GM19463 (cell line): ENCODE data around the gene SND1.

ENCODE experiments used
- ATAC-seq: cut with Tn5 transposase; IDR thresholded peaks from one replicate; pipeline ENCODE4 v1.9.1; 2021; ENCODE audit warnings: mild to moderate bottlenecking, moderate library complexity; ENCODE audit not compliant: unreplicated experiment

SND1 gene

DNA sequence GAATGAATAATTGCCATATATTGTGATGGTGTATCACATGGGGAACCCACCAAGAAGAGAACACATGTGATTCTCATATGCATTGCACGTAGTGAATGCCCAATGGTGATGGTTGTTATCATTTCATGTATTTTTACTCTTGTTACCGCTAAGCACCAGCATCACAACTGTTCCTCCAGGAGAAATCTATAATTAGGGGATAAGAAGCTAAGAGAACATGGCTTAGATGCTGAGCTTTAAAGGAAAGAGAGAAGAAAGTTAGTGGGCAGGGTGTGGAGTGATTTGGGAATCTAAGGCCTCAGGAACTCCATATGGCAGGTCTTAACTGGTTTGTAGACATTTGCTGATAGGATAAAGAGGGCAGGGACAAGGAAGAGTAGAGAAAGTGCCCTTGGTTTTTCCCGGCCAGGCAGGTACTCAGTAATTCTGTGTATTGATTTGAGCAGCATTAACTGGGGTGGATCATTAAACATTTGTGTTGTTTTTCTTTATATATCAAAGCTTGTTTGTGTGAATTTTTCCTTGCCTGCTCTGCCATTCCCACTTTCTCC lies 233.3 kb downstream of the SND1 start:
- no peak for ATAC-seq

DNA sequence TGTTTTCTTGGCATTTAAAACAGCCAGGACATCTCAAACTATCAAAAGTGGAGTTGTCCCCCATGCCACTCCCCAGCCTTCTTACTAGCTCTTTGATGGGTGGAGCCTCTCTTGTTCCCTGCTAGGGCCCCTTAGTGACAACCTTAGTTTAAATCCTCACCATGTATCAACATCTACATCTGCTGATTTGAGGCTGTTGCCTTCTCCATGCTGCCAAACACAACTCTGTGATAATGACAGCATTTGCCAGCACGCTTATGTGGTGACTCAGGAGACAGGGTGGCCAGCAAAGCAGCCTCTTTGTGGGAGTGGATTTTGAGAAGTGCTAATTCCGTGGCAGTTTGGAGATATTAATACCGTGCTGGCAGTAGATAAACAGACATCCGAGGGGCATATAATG lies 233.8 kb downstream of the SND1 start:
- no peak for ATAC-seq

DNA sequence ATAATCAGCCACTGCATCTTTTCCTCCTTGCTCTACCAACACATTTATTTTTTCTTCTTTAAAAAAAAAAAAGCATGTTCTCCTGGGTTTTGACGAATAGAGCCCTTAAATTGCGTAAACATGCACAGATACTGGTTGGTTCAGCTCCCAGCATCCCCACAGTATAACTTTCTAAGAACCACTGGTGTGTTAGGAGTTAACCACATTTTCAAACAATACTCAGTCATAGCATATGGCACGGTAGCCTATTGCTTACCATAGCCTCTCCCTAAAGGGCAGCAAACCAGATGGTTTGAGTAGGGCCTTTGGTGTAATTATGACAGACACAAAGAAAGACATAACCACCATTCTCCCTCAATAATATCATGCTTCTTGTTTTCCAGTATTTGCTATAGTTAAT lies 234.3 kb downstream of the SND1 start:
- ATAC-seq: no peak

DNA sequence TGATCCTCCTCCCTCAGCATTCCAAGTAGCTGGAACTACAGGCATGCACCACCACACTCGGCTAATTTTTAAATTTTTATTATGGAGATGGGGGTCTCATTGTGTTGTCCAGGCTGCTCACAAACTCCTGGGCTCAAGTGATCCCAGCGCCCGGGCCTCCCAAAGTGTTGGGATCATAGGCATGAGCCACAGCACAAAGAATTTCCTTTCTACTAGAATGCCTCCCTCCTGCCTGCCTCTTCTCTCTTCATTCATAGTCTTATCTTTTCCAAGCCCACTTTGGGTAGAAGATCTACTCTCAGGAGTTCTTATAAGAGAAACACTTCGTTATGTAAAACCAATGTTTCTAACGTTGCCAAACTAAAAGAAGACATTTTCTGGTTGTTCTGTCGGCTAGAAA lies 235.1 kb downstream of the SND1 start:
- ATAC-seq: no peak

DNA sequence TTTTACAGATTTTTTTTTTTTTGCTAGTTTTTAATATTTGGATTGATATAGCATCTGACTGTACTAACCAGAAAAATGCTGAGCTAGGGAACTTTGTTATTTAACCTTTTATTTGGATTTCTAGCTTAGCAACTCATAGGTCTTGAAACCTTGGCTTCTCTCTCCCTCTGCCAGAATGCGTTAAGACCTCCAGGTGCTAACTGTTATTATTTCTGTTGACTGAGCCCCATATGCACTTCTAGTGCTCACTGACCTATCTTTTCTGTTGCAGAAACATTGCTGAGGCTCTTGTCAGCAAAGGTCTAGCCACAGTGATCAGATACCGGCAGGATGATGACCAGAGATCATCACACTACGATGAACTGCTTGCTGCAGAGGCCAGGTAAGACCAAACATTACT lies 235.6 kb downstream of the SND1 start:
- ATAC-seq: no peak

DNA sequence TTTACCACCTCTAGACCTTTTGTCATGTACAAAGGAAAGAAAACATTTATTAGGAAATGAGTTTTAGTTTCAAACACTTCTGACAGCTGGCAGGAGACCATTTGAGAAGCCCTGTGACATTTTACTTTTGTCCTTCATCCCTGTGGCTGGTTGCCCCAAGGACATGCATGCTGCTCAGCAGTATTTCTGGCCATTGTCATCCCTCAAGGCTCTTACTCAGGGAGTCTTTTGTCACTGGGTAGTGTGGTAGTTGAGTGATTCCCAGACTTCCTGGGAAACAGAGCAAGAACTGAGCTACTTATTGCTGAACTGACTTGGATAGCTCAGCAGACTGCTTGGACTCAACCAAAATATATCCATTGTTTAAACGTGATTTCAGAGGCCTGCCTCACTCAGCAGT lies 236.4 kb downstream of the SND1 start:
- no peak for ATAC-seq

DNA sequence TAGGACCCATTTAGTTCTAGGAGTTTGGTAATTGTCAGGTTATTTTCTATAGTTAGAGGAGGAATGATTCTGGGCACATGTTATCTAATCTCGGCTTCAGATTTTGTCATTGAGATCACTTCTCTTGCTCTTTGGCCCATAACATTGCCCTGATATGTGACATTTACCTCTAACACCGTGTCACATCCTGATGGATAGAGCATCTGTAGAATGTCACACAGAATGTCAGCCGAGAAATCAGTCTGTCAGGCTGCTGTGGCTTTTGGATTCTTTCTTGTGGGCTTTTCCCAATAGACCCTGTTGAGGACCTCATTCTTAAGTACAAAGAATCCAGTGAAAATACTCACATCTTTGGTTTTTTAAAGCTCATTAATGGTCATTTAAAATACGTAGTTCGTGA lies 236.8 kb downstream of the SND1 start:
- ATAC-seq: no peak

DNA sequence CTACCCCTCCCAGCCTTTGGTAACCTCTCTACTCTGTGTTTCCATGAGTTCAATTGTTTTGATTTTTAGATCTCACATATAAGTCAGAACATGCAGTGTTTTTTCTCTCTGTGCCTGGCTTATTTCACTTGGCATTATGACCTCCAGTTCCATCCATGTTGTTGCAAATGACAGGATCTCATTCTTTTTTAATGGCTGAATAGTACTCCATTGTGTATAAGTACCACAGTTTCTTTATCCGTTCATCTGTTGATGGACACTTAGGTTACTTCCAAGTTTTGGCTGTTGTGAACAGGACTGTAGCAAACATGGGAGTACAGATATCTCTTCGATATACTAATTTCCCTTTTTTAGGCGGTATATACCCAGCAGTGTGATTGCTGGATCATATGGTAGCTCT lies 237.7 kb downstream of the SND1 start:
- ATAC-seq: no peak

DNA sequence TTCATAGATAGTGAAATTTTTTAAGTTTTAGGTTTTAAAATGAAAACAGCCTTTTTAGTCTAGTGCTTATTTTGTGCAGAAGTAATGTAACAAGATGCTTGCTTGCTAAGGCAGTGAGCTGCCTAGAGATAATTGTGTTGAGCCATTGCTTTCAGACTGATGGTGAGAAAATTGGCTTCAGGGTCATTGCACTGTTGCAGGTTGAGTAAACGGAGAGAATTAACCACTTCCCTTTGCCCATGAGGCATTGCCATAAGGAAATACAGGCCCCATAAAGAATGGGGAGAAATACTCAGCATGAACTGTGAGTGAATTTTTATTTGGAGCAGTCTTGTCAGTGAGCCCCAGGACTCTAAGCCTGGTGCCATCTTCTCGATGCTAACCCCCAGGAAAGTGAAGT lies 238.7 kb downstream of the SND1 start:
- no peak for ATAC-seq

DNA sequence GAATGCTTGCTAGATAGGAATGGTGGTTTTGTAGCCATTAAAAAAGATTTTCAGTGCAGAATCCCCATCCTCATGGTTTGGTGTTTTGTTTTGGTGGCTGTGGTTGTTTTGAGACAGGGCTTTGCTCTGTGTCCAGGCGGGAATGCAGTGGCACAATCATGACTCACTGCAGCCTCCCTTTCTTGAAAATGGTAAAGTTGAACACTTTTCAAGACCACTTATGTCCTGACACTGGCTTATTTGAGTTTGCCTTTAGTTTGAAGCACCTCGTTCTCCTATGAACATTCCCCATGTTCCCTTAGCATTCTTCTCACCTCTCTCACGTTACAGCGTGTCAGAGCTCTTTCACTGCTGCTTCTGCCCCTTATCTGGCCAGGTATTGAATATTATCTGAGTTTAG lies 239.2 kb downstream of the SND1 start:
- no peak for ATAC-seq

DNA sequence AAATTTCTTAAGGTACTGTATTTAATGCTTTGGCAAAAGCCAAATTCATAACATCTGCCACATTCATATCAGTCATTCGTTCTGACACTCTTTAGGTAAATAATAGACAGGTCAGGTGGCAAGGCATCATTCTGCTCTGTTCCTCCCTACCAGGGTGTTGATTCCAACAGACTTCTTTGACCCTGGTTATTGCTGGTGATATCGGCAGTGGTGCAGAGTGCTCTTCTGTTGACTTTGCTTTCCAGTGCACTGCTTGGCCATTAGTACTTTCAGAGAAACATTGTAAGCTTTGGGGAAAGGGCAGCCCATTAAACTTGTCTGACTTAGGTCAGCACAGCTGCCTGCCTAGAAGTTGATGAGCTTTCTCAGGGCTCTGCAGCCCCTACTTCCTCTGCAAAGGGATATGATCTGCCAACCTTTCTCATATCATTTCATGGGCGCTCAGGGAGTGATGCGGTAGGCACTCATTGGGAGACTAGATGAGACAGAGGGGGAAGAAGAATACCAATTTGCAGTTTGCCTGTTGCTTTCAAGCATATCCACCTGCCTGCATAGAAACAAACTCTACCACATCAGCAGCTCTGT lies 240.0 kb downstream of the SND1 start:
- ATAC-seq: no peak

DNA sequence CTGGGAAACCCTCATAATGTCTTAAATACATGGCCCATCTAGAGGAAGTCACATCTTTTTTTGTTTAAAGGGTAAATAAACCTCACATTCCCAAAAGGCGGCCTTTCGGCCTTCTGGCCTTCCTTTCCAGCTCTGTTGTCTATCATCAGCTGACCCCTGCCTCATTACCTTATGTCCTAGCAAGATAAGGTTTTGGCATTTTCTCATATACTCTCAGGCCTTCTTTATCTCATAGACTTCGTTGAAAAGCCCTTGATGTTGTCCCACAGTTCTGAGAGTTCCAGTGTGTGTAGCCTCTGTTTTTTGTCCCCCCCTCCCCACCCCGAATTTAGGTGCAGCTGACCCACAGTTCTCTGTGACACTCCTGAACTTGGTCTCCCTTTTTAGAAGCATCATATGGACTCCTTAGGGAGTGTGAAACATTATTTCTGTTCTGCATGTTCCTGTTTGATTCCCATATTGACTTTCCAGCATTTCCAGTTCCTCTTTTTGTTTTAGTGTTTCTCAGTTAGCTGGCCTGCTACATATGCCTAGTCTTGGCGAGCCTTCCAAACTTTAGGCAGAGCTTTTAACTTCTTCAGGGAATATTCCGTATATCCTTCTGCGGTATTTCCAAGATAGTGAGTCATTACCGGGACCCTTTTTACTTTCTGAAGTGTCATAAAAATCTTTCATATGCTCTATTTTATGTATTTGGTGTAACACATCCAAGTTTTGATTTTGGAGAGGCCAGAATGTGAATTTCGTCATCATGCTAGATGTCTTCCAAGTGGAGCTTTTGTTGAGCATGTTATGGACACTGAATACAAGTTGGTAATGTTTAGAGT lies 240.7 kb downstream of the SND1 start:
- no peak for ATAC-seq

DNA sequence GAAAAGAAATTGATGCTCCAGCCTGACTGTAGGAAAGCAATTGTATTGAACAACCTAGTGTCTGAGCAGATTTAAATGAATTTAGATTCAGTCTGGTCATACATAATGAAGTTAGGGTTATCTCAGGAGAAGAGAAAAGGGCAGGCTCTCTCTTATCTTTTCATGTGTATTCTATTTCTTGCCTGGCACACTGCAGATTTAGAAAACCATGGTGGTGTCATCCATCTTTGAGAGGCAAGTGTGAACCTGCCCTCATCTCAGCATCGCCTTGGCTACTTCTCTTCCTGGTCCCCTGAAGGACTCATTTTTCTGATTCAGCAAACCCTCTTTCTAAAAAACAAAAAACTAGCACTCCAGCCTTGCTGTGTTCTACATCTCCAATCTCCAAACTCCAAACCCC lies 241.6 kb downstream of the SND1 start:
- no peak for ATAC-seq

DNA sequence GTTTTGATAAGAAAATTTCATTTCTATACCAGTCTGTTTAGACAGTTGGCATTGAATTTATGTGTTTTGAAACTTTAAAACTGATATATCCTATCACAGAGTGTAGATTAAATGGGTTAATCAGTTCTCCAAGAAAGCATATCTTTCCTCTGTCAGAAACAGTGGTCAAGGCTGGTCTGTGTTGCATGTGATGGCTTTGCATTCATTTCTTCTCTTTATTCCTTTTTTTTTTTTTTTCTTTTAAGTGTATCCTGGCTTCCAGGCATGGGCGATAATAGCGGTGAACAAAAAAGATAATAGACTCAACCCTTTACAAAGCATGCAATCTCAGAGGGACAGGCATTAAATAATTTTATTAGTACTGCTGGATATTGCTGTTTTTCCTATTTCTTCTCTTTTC lies 242.6 kb downstream of the SND1 start:
- ATAC-seq: no peak

DNA sequence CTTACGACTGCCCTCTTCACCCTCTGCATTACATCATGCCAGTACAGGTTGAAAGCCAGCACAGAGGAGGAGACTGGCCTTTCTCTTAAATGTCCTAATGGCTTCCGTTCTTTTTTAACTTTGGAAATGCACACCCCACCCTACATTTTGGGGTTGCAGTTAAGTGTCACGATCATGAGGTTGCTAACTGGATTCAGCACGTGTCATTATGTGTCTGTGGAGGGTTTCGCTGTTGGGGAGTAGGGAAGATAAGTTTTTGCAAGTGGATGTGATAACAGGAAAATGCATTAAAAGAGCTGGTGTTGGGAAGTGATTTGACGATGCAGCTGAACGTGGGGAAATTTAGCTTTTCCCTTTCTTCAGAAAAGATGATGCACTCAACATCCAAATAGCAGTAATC lies 243.4 kb downstream of the SND1 start:
- no peak for ATAC-seq

DNA sequence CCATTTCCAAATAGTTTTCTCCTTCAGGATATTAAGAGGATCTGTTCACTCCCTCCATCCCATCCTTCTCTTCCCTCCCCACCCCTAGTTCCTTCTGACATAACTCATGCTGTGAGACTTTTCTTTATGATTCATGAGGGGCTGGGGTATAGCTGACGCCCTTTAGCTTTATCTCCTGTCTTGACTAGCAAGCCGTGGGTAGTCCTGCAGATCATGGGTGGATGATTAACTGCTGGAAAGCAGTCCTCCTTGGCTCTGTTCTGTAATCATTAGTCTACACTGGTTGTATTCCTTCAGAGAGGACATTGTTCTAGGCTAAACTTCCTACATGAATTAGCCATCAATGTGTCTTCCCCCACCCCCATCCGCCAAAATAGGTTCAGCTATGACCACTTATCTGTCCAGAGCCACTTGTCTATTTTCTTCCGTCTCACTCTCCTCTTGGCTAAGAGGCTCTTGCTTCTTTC lies 243.9 kb downstream of the SND1 start:
- no peak for ATAC-seq

DNA sequence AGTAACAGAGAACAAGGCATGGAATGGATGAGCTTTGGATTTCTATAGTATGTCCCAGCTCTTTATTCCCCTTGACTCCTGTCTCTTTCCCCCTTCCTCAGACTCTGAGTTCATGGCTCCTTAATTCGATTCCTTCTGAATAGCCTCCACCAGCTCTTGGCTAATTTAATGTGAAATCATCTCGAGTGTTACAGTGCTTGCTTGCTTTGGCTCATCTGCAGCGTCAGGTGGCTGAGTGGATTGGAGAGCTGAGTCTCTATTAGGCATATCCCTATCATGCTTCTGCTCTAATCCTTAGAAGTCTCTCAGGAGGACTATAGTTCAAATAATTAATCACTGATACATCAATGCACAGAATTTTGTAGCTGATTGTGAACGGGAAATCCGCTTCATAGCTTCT lies 244.7 kb downstream of the SND1 start:
- no peak for ATAC-seq

DNA sequence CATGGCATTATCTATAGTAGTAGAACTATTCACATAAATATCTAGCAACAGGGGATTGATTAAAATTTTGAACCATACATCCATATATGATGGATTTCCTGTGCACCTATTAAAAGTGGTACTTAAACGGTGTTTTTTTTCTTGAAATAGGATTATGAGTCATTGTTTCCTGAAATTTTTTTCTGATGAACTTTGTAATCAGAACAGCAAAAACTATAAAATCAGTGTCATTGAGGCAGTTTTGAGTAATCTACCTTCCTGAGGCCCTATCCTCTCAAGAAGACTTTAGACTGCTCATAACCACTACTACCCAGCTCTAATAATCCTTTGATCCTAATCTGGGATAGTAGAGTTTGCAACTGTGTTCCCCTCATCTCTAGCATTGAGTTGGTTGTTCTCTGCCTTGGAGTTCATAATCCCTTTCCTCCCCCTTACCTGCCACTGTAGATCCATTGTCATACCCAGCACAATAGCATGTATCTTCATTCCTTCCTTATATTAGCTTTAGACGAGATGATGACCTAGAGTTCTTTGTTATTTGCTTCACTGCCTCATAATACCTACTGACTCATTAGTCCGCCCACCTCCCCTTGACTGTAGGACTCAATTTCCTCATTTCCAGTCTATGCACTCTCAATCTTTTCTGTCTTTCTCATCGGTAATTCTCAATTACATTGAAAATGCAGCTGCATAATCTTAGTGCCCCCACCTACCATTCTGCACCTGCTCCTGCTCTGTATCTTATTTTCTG lies 245.9 kb downstream of the SND1 start:
- no peak for ATAC-seq

DNA sequence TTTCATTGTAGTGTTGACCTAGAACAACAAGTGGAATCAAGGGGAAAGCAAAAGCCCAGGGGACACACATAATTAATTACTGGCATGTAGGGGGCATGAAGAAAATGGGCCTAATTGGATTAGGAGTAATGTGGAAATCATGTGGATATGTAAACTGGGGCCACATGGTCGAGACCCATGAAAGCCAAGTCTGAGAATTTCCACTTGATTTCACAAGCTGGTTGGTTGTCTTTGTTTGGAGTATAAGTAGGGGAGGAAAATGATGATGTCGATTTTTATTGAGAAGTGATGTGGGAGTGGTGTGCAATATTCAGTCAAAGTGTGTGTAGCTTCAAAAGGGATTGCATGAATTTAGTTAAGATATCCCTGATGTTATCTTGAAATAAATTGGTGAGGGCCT lies 247.4 kb downstream of the SND1 start:
- ATAC-seq: no peak

DNA sequence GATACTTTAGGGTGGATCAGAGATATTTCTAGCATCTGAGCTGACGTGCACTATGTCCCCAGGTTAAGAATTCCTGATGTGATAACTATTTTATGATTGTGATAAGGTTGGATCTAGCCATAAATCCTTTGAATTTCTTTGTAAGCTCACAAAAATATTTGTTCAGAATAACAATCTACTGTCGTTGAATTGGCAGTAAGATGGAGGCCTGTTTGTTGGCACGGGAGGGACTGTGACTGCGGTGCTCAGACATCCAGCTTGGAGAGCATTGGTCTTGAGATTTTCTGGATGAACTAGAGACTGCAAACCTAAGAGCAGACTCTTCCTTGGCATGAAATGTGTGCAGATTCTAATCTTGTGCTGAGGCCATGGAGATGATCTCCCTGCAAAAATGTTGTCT lies 248.1 kb downstream of the SND1 start:
- no peak for ATAC-seq

DNA sequence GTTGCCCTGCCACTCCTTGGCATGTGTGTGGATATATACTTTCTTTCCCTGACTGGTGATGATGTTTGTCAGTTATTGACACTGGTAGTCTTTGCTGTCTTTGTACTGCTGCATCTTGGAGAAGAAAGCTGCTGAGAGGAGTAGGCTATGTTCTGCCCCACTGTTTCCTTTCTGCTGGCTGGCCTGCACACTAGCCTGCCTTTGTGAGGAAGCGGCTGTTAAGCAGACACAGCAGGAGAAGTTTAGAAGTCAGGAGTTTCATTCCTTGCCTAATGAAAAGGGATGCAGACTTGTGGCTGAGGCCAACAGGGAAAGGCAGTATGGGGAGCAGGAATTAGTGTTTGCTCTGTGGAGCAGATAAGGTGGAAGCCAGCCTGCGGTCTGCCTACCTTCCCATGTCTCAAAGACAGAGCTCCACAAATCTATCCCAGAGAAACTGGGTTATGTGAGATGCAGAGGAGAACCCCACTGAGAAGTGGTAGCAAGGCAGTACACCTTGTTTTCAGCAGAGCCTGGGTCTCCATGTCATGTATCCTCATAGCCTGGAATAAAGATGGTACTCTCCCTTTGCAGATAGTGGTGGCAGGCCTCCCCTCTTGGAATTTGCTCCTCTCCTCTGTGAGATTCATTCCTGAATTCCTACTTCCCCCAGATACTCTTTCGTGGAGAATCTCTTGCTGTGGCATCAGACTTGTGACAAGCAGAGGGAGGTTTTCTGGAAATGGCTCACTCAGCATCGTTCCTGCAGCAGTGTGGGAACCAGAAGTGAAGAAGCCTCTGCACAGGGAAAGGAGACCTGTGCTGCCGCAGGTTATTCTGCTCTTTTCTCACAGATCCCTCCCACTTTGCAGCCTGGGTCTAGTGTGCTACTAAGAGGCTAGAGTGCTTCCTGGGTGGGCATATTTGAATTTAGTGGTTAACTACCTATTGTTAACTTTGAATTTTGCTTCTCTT lies 249.0 kb downstream of the SND1 start:
- no peak for ATAC-seq
